Measurements from ENCODE around the gene PTPRM.

PTPRM gene

GRCh38 chr18:8326763-8327394 lies 759.8 kb downstream of the PTPRM start:
- Histone ChIP-seq H4K20me1 (ENCODE audit: insufficient read depth, low read length) (no peaks in the 10 kb centered on the region), H3K4me1 (ENCODE audit: insufficient read depth, low read length) (no peaks in the 10 kb centered on the region), H3K4me2 (ENCODE audit: insufficient read depth, low read length) (no peak overlapping the region), H3K27me3 (ENCODE audit: insufficient read depth, low read length, poor library complexity) (no peaks in the 10 kb centered on the region), H3K79me2 (ENCODE audit: insufficient read depth, low read length) (no peaks in the 10 kb centered on the region), H3K9me3 (ENCODE audit: insufficient read depth, low read length, severe bottlenecking) (no peaks in the 10 kb centered on the region), H3K9ac (ENCODE audit: low read depth, low read length) (no peak overlapping the region), H2AFZ (ENCODE audit: low read depth, low read length) (no peak overlapping the region), H3K4me3 (ENCODE audit: low read depth in 1 of 2, low read length in 2 of 2) (no peak overlapping the region), H3K27ac (ENCODE audit: low read length) (no peak overlapping the region), H3K36me3 (ENCODE audit: insufficient read depth, low read length) (no peaks in the 10 kb centered on the region)
- no peak for ATAC-seq (ENCODE audit: insufficient read depth, low read depth)
- DNase-seq: no peak
- no peak for TF ChIP-seq EZH2 (IDR thresholded peaks at IDR 0.05; ENCODE audit: borderline replicate concordance, low read depth, low read length, severe bottlenecking)
- no peak for TF ChIP-seq CTCF (IDR thresholded peaks at IDR 0.05; ENCODE audit: borderline replicate concordance, extremely low read depth, low read length, poor library complexity, severe bottlenecking)

- Histone ChIP-seq H3K79me2 (ENCODE audit: insufficient read depth, low read length) (no peaks in the 10 kb centered on the region), H3K9me3 (ENCODE audit: insufficient read depth, low read length, severe bottlenecking) (no peaks in the 10 kb centered on the region), H3K4me2 (ENCODE audit: insufficient read depth, low read length) (no peak overlapping the region), H2AFZ (ENCODE audit: low read depth, low read length) (no peak overlapping the region), H4K20me1 (ENCODE audit: insufficient read depth, low read length) (no peaks in the 10 kb centered on the region), H3K4me1 (ENCODE audit: insufficient read depth, low read length) (no peaks in the 10 kb centered on the region), H3K36me3 (ENCODE audit: insufficient read depth, low read length) (no peaks in the 10 kb centered on the region), H3K27ac (ENCODE audit: low read length) (no peak overlapping the region), H3K27me3 (ENCODE audit: insufficient read depth, low read length, poor library complexity) (no peaks in the 10 kb centered on the region), H3K9ac (ENCODE audit: low read depth, low read length) (no peak overlapping the region), H3K4me3 (ENCODE audit: low read depth in 1 of 2, low read length in 2 of 2) (no peak overlapping the region)
- ATAC-seq (ENCODE audit: insufficient read depth, low read depth): no peak
- DNase-seq: no peak
- TF ChIP-seq EZH2 (IDR thresholded peaks at IDR 0.05; ENCODE audit: borderline replicate concordance, low read depth, low read length, severe bottlenecking): no peak
- no peak for TF ChIP-seq CTCF (IDR thresholded peaks at IDR 0.05; ENCODE audit: borderline replicate concordance, extremely low read depth, low read length, poor library complexity, severe bottlenecking)
These were observed 761.0 kb downstream of the PTPRM start for GRCh38 chr18:8328126-8328525.

GRCh38 chr18:8329186-8329771 lies 762.2 kb downstream of the PTPRM start:
- no peak for DNase-seq
- no peaks in the 10 kb centered on the region for H4K20me1 ChIP-seq (ENCODE audit: insufficient read depth, low read length)
- TF ChIP-seq EZH2 (IDR thresholded peaks at IDR 0.05; ENCODE audit: borderline replicate concordance, low read depth, low read length, severe bottlenecking): no peak
- TF ChIP-seq CTCF (IDR thresholded peaks at IDR 0.05; ENCODE audit: borderline replicate concordance, extremely low read depth, low read length, poor library complexity, severe bottlenecking): no peak
- H3K9me3 ChIP-seq (ENCODE audit: insufficient read depth, low read length, severe bottlenecking): no peaks in the 10 kb centered on the region
- H3K4me3 ChIP-seq (ENCODE audit: low read depth in 1 of 2, low read length in 2 of 2): no peak overlapping the region
- no peak overlapping the region for H3K9ac ChIP-seq (ENCODE audit: low read depth, low read length)
- H2AFZ ChIP-seq (ENCODE audit: low read depth, low read length): no peak overlapping the region
- no peak overlapping the region for H3K27ac ChIP-seq (ENCODE audit: low read length)
- H3K4me1 ChIP-seq (ENCODE audit: insufficient read depth, low read length): no peaks in the 10 kb centered on the region
- H3K36me3 ChIP-seq (ENCODE audit: insufficient read depth, low read length): no peaks in the 10 kb centered on the region
- no peak for ATAC-seq (ENCODE audit: insufficient read depth, low read depth)
- H3K79me2 ChIP-seq (ENCODE audit: insufficient read depth, low read length): no peaks in the 10 kb centered on the region
- no peak overlapping the region for H3K4me2 ChIP-seq (ENCODE audit: insufficient read depth, low read length)
- H3K27me3 ChIP-seq (ENCODE audit: insufficient read depth, low read length, poor library complexity): no peaks in the 10 kb centered on the region

Data from DND-41 (cell line).